Measurements from ENCODE around the gene ASB9.
A peak's percentile ranks its signal among the peaks of the same experiment; 100 is the strongest.
"Not testable (repeated sequence)": the region's sequence is repeated elsewhere in the genome, so short reads cannot be mapped to it uniquely, and the experiment has no call there.

Gene ASB9

DNA sequence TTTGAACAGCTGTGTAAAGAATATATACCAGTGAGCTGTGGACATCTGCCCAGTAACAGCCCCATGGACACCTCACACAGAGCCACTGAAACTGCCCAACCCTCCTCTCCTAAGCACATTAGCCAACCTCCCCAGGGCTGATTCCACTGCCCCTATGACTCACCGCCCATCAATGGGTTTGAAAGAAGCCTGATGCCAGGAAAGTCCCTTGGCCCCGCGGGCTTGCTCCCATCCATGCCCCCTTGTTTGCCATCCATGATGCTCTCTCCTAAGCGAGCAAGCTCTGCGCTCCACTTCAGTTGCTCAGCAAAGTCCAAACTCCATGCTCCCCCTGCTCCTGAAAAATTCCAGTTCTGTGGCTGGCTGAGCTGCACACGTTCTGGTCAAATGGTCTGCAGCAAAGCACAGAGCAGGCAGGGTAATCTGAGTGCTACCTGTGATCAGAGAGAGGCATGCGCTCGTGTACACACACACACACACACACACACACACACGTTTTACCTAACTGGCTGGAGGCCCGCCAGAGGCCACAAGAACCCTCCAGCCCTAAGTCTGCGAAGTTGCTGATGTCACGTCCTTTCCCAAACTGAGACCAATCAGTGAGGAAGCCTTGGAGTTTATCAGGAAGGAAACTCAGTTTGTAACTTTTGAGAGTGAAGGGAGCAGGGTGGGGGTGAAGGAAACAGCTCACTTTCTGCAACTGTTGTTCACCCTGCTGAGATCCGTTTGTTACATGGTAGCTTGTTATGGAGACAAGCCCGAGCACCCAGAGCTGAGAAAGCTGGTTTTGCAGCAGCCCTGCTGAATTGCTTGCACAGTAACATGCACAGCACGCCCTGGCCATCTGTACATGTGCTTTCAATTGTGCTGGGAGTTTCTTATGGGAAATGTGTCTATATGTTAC lies at the start of gene ASB9:
Gene ASB9, minus strand, starts transcription at position 466 of the 904 bp plus-strand sequence. Its CDS starts 209 bp downstream, at position 257.
- no peaks in the 10 kb centered on the region for H3K9me3 Mint-ChIP-seq
- H3K4me1 Mint-ChIP-seq (ENCODE audit: low read depth): peaks cover 6% of the 10 kb centered on the region
- intact Hi-C loops (cut with micrococcal nuclease): no loop called here
- H3K4me3 Mint-ChIP-seq: peak within 1 kb of the TSS; percentile 23
- no peaks in the 10 kb centered on the region for H3K36me3 Mint-ChIP-seq (ENCODE audit: low read depth)
- H3K27ac Mint-ChIP-seq: no peak within 1 kb of the TSS
- no peaks in the 10 kb centered on the region for H3K27me3 Mint-ChIP-seq

GRCh38 chrX:15319075-15319474 lies 49.2 kb upstream of the ASB9 start:
- Mint-ChIP-seq H3K9me3 (no peaks in the 10 kb centered on the region), H3K36me3 (ENCODE audit: low read depth) (peaks cover 13% of the 10 kb centered on the region), H3K4me1 (ENCODE audit: low read depth) (no peaks in the 10 kb centered on the region)

GRCh38 chrX:15315509-15315908 lies 45.6 kb upstream of the ASB9 start, which contains the start of gene ASB11:
TSS of gene ASB11 (minus strand) at chrX:15315640. CDS start at chrX:15315605, 35 bp downstream.
- Mint-ChIP-seq H3K36me3 (ENCODE audit: low read depth) (peaks cover 11% of the 10 kb centered on the region), H3K4me1 (ENCODE audit: low read depth) (no peaks in the 10 kb centered on the region), H3K4me3 (no peak within 1 kb of the TSS), H3K27ac (no peak within 1 kb of the TSS), H3K9me3 (no peaks in the 10 kb centered on the region), H3K27me3 (no peaks in the 10 kb centered on the region)
- intact Hi-C loops (cut with micrococcal nuclease): no loop called here

More at GRCh38 chrX:15319075-15319474, 49.2 kb upstream of the ASB9 start:
- H3K4me3 Mint-ChIP-seq: no peak overlapping the region
- no peak overlapping the region for H3K27ac Mint-ChIP-seq
- no peaks in the 10 kb centered on the region for H3K27me3 Mint-ChIP-seq
- intact Hi-C loops (cut with micrococcal nuclease): no loop called here

DNA sequence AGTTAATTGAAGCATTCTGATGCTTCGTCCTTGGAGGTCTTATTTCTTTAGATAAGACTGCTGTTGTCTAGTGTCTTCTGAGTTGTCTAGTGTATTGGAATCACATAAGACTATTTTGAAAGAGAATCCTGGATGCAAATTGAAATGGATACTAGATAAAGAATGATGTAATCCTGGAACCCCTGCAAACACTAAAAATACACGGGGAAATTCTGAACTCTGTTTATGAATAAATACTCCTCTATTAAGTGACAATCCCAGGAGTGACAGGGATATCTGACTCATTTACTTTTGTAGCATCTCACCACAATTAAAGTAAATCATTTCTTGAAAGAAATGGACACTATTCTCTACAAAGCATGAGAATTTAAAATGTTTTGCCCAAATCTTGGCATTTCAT lies 44.6 kb upstream of the ASB9 start:
- H3K9me3 Mint-ChIP-seq: no peaks in the 10 kb centered on the region
- no peak overlapping the region for H3K4me3 Mint-ChIP-seq
- H3K36me3 Mint-ChIP-seq (ENCODE audit: low read depth): peaks cover 6% of the 10 kb centered on the region
- no peaks in the 10 kb centered on the region for H3K4me1 Mint-ChIP-seq (ENCODE audit: low read depth)
- no peak overlapping the region for H3K27ac Mint-ChIP-seq
- intact Hi-C loops (cut with micrococcal nuclease): no loop called here
- no peaks in the 10 kb centered on the region for H3K27me3 Mint-ChIP-seq

DNA sequence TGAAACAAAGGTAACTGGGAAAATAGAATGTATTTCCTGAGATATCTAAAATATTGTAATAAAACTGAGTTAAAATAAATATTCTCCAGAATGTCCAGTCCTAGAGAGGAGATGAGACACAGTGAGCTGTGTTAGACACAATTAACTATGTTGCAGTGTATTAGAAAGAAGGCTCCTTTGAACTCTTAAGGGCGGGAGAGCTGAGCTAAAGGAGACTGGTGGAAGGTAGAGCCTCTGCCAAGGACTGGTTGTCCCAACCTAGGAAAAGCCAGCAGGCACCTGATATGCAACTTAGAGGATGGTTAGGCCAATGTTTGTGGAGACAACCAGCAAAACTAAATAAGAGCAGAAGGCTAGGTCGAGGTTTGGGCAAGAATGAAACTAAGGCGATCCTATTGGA lies 41.2 kb upstream of the ASB9 start:
- Mint-ChIP-seq H3K9me3 (no peaks in the 10 kb centered on the region), H3K4me3 (no peak overlapping the region), H3K36me3 (ENCODE audit: low read depth) (no peaks in the 10 kb centered on the region), H3K27ac (no peak overlapping the region), H3K4me1 (ENCODE audit: low read depth) (no peaks in the 10 kb centered on the region), H3K27me3 (no peaks in the 10 kb centered on the region)
- intact Hi-C loops (cut with micrococcal nuclease): no loop called here

- Mint-ChIP-seq H3K27ac (no peak overlapping the region), H3K4me1 (ENCODE audit: low read depth) (no peaks in the 10 kb centered on the region), H3K36me3 (ENCODE audit: low read depth) (no peaks in the 10 kb centered on the region), H3K27me3 (no peaks in the 10 kb centered on the region), H3K9me3 (no peaks in the 10 kb centered on the region), H3K4me3 (no peak overlapping the region)
- intact Hi-C loops (cut with micrococcal nuclease): no loop called here
These were observed 40.2 kb upstream of the ASB9 start for GRCh38 chrX:15310117-15310516.

DNA sequence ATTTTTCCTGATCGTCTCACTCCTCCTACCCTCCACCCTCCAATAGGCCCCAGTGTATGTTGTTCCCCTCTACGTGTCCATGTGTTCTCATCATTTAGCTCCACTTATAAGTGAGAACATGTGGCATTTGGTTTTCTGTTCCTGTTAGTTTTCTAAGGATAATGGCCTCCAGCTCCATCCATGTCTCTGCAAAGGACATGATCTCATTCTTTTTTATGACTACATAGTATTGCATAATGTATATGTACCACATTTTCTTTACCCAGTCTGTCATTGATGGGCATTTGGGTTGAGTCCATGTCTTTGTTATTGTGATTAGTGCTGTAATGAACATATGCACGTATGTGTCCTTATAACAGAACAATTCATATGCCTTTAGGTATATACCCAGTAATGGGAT lies 36.0 kb upstream of the ASB9 start:
- H3K27me3 Mint-ChIP-seq, H3K4me3 Mint-ChIP-seq: not testable (repeated sequence)

GRCh38 chrX:15301924-15302323 lies 32.0 kb upstream of the ASB9 start:
- Mint-ChIP-seq H3K4me1 (ENCODE audit: low read depth) (peaks cover 33% of the 10 kb centered on the region), H3K27me3 (no peaks in the 10 kb centered on the region), H3K4me3 (no peak overlapping the region), H3K36me3 (ENCODE audit: low read depth) (no peaks in the 10 kb centered on the region), H3K27ac (peak overlapping the region; percentile 62), H3K9me3 (no peaks in the 10 kb centered on the region)
- intact Hi-C loops (cut with micrococcal nuclease): loop anchor here (2.0 kb wide), 2 partner anchors 47 to 167 kb away; no protein-coding TSS in a partner anchor

More for the DNA sequence above, 36.0 kb upstream of the ASB9 start:
- H3K27ac Mint-ChIP-seq; H3K36me3 Mint-ChIP-seq (ENCODE audit: low read depth); H3K9me3 Mint-ChIP-seq; intact Hi-C loops (cut with micrococcal nuclease): not testable (repeated sequence)
- peaks cover 13% of the 10 kb centered on the region for H3K4me1 Mint-ChIP-seq (ENCODE audit: low read depth)

DNA sequence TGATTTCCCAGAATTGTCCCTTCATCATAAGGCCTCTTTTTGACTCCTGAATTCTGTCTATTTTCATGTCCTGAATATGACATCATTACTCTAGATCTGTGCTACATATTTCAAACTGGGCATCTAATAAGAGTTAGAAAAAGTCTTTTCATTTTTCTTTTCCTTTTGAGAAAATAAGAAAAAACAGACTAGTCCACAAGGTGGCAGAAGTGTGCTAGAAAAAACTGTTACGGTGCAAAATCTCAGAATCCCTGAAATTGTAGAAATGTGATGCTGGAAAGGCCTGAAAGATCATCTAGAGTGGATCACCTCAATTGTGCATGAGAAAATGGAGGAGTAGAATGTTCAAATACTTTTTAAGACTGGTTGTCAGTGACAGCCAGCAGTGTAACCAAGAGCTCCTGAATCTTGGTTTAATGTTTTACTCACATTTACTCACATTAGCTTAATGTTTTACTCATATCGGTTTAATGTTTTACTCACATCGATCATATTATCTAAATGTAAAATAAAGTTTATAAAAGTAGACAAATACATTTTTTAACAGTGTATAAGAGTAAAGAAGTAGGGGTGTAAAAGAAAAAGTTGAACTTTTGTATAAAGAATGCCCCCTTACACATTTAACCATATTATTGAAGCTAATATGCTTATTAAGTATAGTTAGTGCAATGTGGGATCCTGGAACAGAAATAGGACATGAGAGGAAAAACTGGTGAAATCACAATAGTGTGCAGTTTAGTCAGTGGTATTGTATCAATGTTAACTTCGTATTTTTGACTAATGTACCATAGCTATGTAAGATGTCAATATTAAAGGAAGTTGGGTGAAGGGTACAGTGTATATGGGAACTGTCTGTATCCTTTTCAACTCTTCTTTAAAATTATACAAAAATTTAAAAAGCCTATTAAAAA lies 30.3 kb upstream of the ASB9 start:
- intact Hi-C loops (cut with micrococcal nuclease): loop anchor here (2.0 kb wide), 2 partner anchors 49 to 169 kb away; no protein-coding TSS in a partner anchor
- no peak overlapping the region for H3K4me3 Mint-ChIP-seq

GRCh38 chrX:15298780-15299179 lies 28.9 kb upstream of the ASB9 start:
- Mint-ChIP-seq H3K36me3 (ENCODE audit: low read depth) (no peaks in the 10 kb centered on the region), H3K9me3 (no peaks in the 10 kb centered on the region), H3K4me3 (no peak overlapping the region), H3K27me3 (no peaks in the 10 kb centered on the region), H3K4me1 (ENCODE audit: low read depth) (peaks cover 33% of the 10 kb centered on the region), H3K27ac (peak overlapping the region; percentile 71)
- intact Hi-C loops (cut with micrococcal nuclease): no loop called here

More for the DNA sequence above, 30.3 kb upstream of the ASB9 start:
- H3K9me3 Mint-ChIP-seq: no peaks in the 10 kb centered on the region
- no peak overlapping the region for H3K27ac Mint-ChIP-seq
- H3K27me3 Mint-ChIP-seq: no peaks in the 10 kb centered on the region
- peaks cover 33% of the 10 kb centered on the region for H3K4me1 Mint-ChIP-seq (ENCODE audit: low read depth)
- H3K36me3 Mint-ChIP-seq (ENCODE audit: low read depth): no peaks in the 10 kb centered on the region

DNA sequence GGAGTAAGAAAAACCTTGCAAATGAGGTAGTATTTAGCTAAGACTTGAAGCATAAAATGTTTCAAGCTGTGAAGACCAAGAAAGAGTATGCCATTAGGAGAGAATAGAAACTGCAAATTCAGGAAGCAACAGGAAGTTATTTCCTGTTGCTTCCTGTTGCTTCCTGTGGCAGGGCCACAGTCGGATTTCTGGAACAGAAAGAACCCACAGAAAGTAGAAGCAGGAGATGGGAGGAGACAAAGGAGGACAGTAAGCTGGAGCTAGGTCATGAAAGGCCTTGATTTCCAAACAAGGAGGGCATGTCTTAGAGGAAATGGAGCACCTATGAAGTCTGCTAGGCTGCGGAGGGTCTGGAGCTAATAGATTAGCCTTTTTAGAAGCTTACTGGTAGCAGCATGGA lies 28.3 kb upstream of the ASB9 start:
- Mint-ChIP-seq H3K9me3 (no peaks in the 10 kb centered on the region), H3K27ac (peak overlapping the region; percentile 71), H3K4me1 (ENCODE audit: low read depth) (peaks cover 33% of the 10 kb centered on the region), H3K4me3 (no peak overlapping the region), H3K27me3 (no peaks in the 10 kb centered on the region), H3K36me3 (ENCODE audit: low read depth) (no peaks in the 10 kb centered on the region)
- intact Hi-C loops (cut with micrococcal nuclease): no loop called here

DNA sequence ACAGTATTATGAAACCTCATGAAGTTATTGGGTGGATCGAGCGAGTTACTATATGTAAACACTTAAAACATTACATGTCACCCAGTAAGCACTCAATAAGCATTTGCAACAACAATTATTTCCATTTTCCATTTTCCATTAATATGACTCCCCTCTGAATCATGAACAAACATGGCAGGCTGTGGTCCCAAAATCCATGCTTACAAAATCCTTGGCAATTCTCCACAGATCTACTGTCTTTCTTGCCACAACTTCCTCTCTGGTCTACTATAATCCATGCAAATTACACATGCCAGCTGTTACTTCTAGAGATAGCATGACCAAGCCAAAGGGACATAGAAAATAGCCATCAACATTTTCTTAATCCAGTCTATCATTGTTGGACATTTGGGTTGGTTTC lies 23.6 kb upstream of the ASB9 start:
- intact Hi-C loops (cut with micrococcal nuclease): no loop called here
- Mint-ChIP-seq H3K4me1 (ENCODE audit: low read depth) (peaks cover 13% of the 10 kb centered on the region), H3K9me3 (no peaks in the 10 kb centered on the region), H3K36me3 (ENCODE audit: low read depth) (no peaks in the 10 kb centered on the region), H3K27ac (no peak overlapping the region), H3K27me3 (no peaks in the 10 kb centered on the region), H3K4me3 (no peak overlapping the region)

DNA sequence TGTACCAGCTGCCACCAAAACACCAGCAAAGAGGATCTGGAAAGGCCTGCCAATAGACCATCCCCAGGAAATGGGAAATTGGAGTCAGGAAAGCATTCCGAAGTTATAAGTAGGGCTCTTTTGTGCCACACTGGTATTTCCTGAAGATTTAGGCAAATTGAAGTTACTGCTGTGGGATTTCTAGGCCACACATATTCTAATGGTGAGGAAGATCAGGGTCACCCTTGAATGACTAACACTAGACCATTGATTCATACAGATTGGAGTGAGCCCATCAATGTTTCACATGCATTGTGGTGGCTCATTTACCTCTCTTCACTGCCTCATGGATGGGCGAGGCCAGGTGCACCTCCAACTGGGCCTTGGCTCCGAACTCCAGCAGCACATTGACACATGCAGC lies 23.0 kb upstream of the ASB9 start:
- no peak overlapping the region for H3K4me3 Mint-ChIP-seq
- H3K27ac Mint-ChIP-seq: no peak overlapping the region
- no peaks in the 10 kb centered on the region for H3K27me3 Mint-ChIP-seq
- no peaks in the 10 kb centered on the region for H3K36me3 Mint-ChIP-seq (ENCODE audit: low read depth)
- no peaks in the 10 kb centered on the region for H3K9me3 Mint-ChIP-seq
- H3K4me1 Mint-ChIP-seq (ENCODE audit: low read depth): peaks cover 7% of the 10 kb centered on the region
- intact Hi-C loops (cut with micrococcal nuclease): no loop called here

- Mint-ChIP-seq H3K4me3 (no peak overlapping the region), H3K36me3 (ENCODE audit: low read depth) (no peaks in the 10 kb centered on the region), H3K27ac (no peak overlapping the region), H3K9me3 (no peaks in the 10 kb centered on the region), H3K4me1 (ENCODE audit: low read depth) (no peaks in the 10 kb centered on the region), H3K27me3 (no peaks in the 10 kb centered on the region)
- intact Hi-C loops (cut with micrococcal nuclease): no loop called here
These were observed 7.7 kb upstream of the ASB9 start for GRCh38 chrX:15277604-15278003.
